PC-3 (cell line): Measurements from ENCODE around the gene TMEM221. TPM values are rescaled to one million over a fixed set of nuclear protein-coding genes. Genes with fewer than 3 reads are reported as not detected.

Source experiments
- ATAC-seq: fragments of 200-7000 bp; cut with Tn5 transposase; 2 replicates; pipeline ENCODE4 v1.9.1; 2020; ENCODE audit warnings: mild to moderate bottlenecking, moderate library complexity
- BruUV-seq: library from RNA; stranded (reverse); fragments of 400-500 nt; replicated peaks from 2 replicates; lab custom pipeline; 2021; lab: Mats Ljungman, UMichigan
- CTCF ChIA-PET: fragments of 300-600 bp; sonication (Branson Sonifier 250); formaldehyde crosslinking; loops from one replicate; lab custom pipeline; 2022; ENCODE audit warnings: antibody characterized with exemption; lab: Charles Lee
- POLR2A ChIA-PET: fragments of 300-600 bp; sonication (Branson Sonifier 250); formaldehyde crosslinking; loops from one replicate; lab custom pipeline; 2022; ENCODE audit warnings: antibody characterized with exemption; ENCODE audit not compliant: unreplicated experiment; lab: Charles Lee
- DNase-seq: peaks from one replicate; pipeline ENCODE4 v3.0.0-alpha.2; 2015
- H2AFZ ChIP-seq: fragments of 300-600 bp; sonication (generic); 2 replicates; pipeline ENCODE4 v1.6.0; 2016; ENCODE audit warnings: antibody characterized with exemption, low read length
- H3F3A ChIP-seq: fragments of 300-600 bp; sonication (generic); one replicate; pipeline ENCODE4 v1.6.0; 2017; ENCODE audit warnings: antibody characterized with exemption, low read length, control low read depth, mild to moderate bottlenecking; ENCODE audit not compliant: unreplicated experiment
- H3K27ac ChIP-seq: fragments of 300-600 bp; sonication (generic); 2 replicates; pipeline ENCODE4 v1.5.1; 2016; ENCODE audit warnings: mild to moderate bottlenecking, low read length
- H3K27me3 ChIP-seq: fragments of 300-600 bp; sonication (generic); 2 replicates; pipeline ENCODE4 v1.6.1; 2016; ENCODE audit warnings: low read length, mixed read lengths
- H3K36me3 ChIP-seq: fragments of 300-600 bp; sonication (generic); 2 replicates; pipeline ENCODE4 v1.6.1; 2016; ENCODE audit warnings: low read depth, mixed run types, low read length, mixed read lengths
- H3K4me1 ChIP-seq: fragments of 300-600 bp; sonication (generic); 2 replicates; pipeline ENCODE4 v1.5.1; 2016; ENCODE audit warnings: low read length; ENCODE audit not compliant: insufficient read depth
- H3K4me2 ChIP-seq: fragments of 300-600 bp; sonication (generic); 2 replicates; pipeline ENCODE4 v1.6.0; 2016; ENCODE audit warnings: low read length
- H3K4me3 ChIP-seq: fragments of 300-600 bp; sonication (generic); 2 replicates; pipeline ENCODE4 v1.5.1; 2016; ENCODE audit warnings: mild to moderate bottlenecking, low read length, mixed read lengths
- H3K79me2 ChIP-seq: fragments of 300-600 bp; sonication (generic); 2 replicates; pipeline ENCODE4 v1.6.1; 2017; ENCODE audit warnings: low read length, mixed read lengths
- H3K9ac ChIP-seq: fragments of 300-600 bp; sonication (generic); 2 replicates; pipeline ENCODE4 v1.6.0; 2016; ENCODE audit warnings: mild to moderate bottlenecking, low read length
- H3K9me2 ChIP-seq: fragments of 300-600 bp; sonication (generic); replicated peaks from 2 replicates; pipeline ENCODE4 v1.6.1; 2016; ENCODE audit warnings: mixed run types, low read length, mixed read lengths
- H3K9me3 ChIP-seq: fragments of 300-600 bp; sonication (generic); 2 replicates; pipeline ENCODE4 v1.6.1; 2016; ENCODE audit warnings: low read length, mixed read lengths
- H4K20me1 ChIP-seq: fragments of 300-600 bp; sonication (generic); 2 replicates; pipeline ENCODE4 v1.6.1; 2016; ENCODE audit warnings: low read length, mixed read lengths
- CTCF ChIP-seq: fragments of 300-600 bp; sonication (generic); conservative IDR thresholded peaks from 2 replicates; pipeline ENCODE4 v1.5.1; 2017; ENCODE audit warnings: antibody characterized with exemption, low read depth, mild to moderate bottlenecking, low read length
- EZH2 ChIP-seq: fragments of 300-600 bp; sonication (generic); IDR thresholded peaks from one replicate; pipeline ENCODE4 v1.6.1; 2017; ENCODE audit warnings: antibody characterized with exemption, mild to moderate bottlenecking, low read length; ENCODE audit not compliant: unreplicated experiment
- EZH2phosphoT487 ChIP-seq: fragments of 300-600 bp; sonication (generic); IDR thresholded peaks from 2 replicates; pipeline ENCODE4 v1.6.1; 2018; ENCODE audit warnings: mild to moderate bottlenecking, antibody characterized with exemption, low read length, borderline replicate concordance
- intact Hi-C: fragments of 100-400 bp; cut with micrococcal nuclease; formaldehyde crosslinking; loops from 2 replicates; pipeline ENCODE4 v1.9.0; 2023
- total RNA-seq: library from RNA; depleted of rRNA; stranded (reverse); fragments of >200 nt; gene quantifications from 2 replicates; pipeline ENCODE4 v1.2.3, GENCODE V29; 2014

Gene TMEM221
- total RNA-seq, 1 experiment from 2014 or later, result 3.0 TPM

- Histone ChIP-seq H3K79me2 (peaks cover 7% of the 10 kb centered on the region; the same call in 1 of the 2 replicates), H3K9ac (peak overlapping the region; percentile 76), H2AFZ (peak overlapping the region; percentile 91), H4K20me1 (no peaks in the 10 kb centered on the region), H3F3A (no peaks in the 10 kb centered on the region), H3K27ac (peak overlapping the region; percentile 65), H3K4me1 (peaks cover 14% of the 10 kb centered on the region), H3K4me3 (peak overlapping the region; percentile 91), H3K9me2 (no peaks in the 10 kb centered on the region), H3K36me3 (no peaks in the 10 kb centered on the region), H3K4me2 (peak overlapping the region; percentile 98), H3K9me3 (no peaks in the 10 kb centered on the region), H3K27me3 (no peaks in the 10 kb centered on the region)
- ATAC-seq (no peak; the same call in 1 of the 2 replicates), DNase-seq (no peak)
- no peak for TF ChIP-seq CTCF
- no peak for TF ChIP-seq EZH2
- TF ChIP-seq EZH2phosphoT487, result no peak
- ChIA-PET POLR2A (no interaction called here), CTCF (no interaction called here)
- BruUV-seq, result TSS peak; percentile 84
- intact Hi-C loops, result loop anchor here (5.0 kb wide), 2 partner anchors 42 to 77 kb away; partner anchors contain the start of gene CCDC194
These were observed 20.6 kb upstream of the TMEM221 start for GRCh38 chr19:17469092-17469480.

- H2AFZ ChIP-seq, result peak overlapping the region; percentile 91
These were observed 20.0 kb upstream of the TMEM221 start for GRCh38 chr19:17468302-17469091.

More at GRCh38 chr19:17468302-17469091, 20.0 kb upstream of the TMEM221 start:
- H3K4me2 ChIP-seq, result peak overlapping the region; percentile 98
- H4K20me1 ChIP-seq, result no peaks in the 10 kb centered on the region
- H3K27ac ChIP-seq, result peak overlapping the region; percentile 65
- H3K4me1 ChIP-seq, result peaks cover 14% of the 10 kb centered on the region
- TF ChIP-seq CTCF, result no peak
- TF ChIP-seq EZH2, result no peak
- no peak for TF ChIP-seq EZH2phosphoT487
- no peak for DNase-seq
- no peaks in the 10 kb centered on the region for H3F3A ChIP-seq
- no peak for ATAC-seq
- H3K9me3 ChIP-seq, result no peaks in the 10 kb centered on the region
- CTCF ChIA-PET, result no interaction called here
- intact Hi-C loops, result loop anchor here (5.0 kb wide), 2 partner anchors 41 to 76 kb away; partner anchors contain the start of gene CCDC194
- POLR2A ChIA-PET, result no interaction called here
- H3K9me2 ChIP-seq, result no peaks in the 10 kb centered on the region
- H3K36me3 ChIP-seq, result no peaks in the 10 kb centered on the region
- peaks cover 7% of the 10 kb centered on the region; the same call in 1 of the 2 replicates for H3K79me2 ChIP-seq
- no TSS peak for BruUV-seq
- H3K27me3 ChIP-seq, result no peaks in the 10 kb centered on the region
- peak overlapping the region; percentile 91 for H3K4me3 ChIP-seq
- H3K9ac ChIP-seq, result peak overlapping the region; percentile 76
